Sigmoid colon (tissue), 3 donors: ENCODE results near the gene CEP170.

ENCODE experiments used
- CTCF ChIP-seq, 4 experiments: fragments of 450-650 bp in 3 of 4; fragments of 200-600 bp in 1 of 4; IDR thresholded peaks; one replicate each; pipeline ENCODE4 v1.5.1; 2016 to 2019; ENCODE audit warnings: antibody characterized with exemption in 4 of 4, mild to moderate bottlenecking in 3 of 4, moderate library complexity in 2 of 4
- POLR2A ChIP-seq, 2 donors: fragments of 450-650 bp; IDR thresholded peaks; one replicate each; pipeline ENCODE4 v1.6.1; 2016; ENCODE audit warnings: antibody characterized with exemption in 2 of 2, mild to moderate bottlenecking in 2 of 2, moderate library complexity in 2 of 2

GRCh38 chr1:243292117-243292516, 37.0 kb upstream of the CEP170 start:
- TF ChIP-seq CTCF (IDR thresholded peaks at IDR 0.05) (no peak), POLR2A (IDR thresholded peaks at IDR 0.05) (no peak)
